HepG2 (cell line): ENCODE measurements around the gene IQSEC1. TPM values are rescaled to one million over a fixed set of nuclear protein-coding genes. Genes with fewer than 3 reads are reported as not detected.

ENCODE experiments used
- FOXC1 ChIP-seq: sonication (generic); formaldehyde crosslinking; IDR thresholded peaks from 2 replicates; pipeline ENCODE4 v1.8.0; 2022; ENCODE audit warnings: mild to moderate bottlenecking, missing genetic modification reagents, borderline replicate concordance
- FOXK1 ChIP-seq: sonication (generic); formaldehyde crosslinking; IDR thresholded peaks from 2 replicates; pipeline ENCODE4 v1.4.0; 2020; ENCODE audit warnings: low read depth, missing genetic modification reagents, borderline replicate concordance
- KAT2B ChIP-seq: fragments of 150-350 bp; IDR thresholded peaks from 2 replicates; pipeline ENCODE4 v1.6.1; 2014; ENCODE audit warnings: low read depth, low read length, borderline replicate concordance
- LRRFIP1 ChIP-seq: sonication (generic); formaldehyde crosslinking; conservative IDR thresholded peaks from 2 replicates; pipeline ENCODE4 v1.4.0; 2020; ENCODE audit warnings: missing genetic modification reagents
- MAZ ChIP-seq, 2 experiments: sonication (generic) in 1 of 2; formaldehyde crosslinking in 1 of 2; IDR thresholded peaks; 2 replicates each; pipeline versions ENCODE4 v1.5.0 to v1.6.1; 2012 to 2020; ENCODE audit warnings: low read depth in 2 of 2, mild to moderate bottlenecking in 2 of 2, borderline replicate concordance in 1 of 2, improper control_type of control experiment in 1 of 2, low read length in 1 of 2, missing genetic modification reagents in 1 of 2, moderate library complexity in 1 of 2
- PRDM15 ChIP-seq: sonication (generic); formaldehyde crosslinking; IDR thresholded peaks from 2 replicates; pipeline ENCODE4 v1.4.0; 2020; ENCODE audit warnings: missing genetic modification reagents
- RFXANK ChIP-seq: IDR thresholded peaks from 2 replicates; pipeline ENCODE4 v1.6.1; 2016
- SRSF4 ChIP-seq: fragments of 200-400 bp; formaldehyde crosslinking; IDR thresholded peaks from one replicate; pipeline ENCODE4 v1.6.1; 2018; ENCODE audit warnings: mild to moderate bottlenecking, low read depth, low read length, moderate library complexity; ENCODE audit not compliant: poor library complexity, severe bottlenecking
- STAT5B ChIP-seq: sonication (generic); formaldehyde crosslinking; IDR thresholded peaks from 2 replicates; pipeline ENCODE4 v1.4.0; 2020; ENCODE audit warnings: missing genetic modification reagents
- TARDBP ChIP-seq: sonication (generic); formaldehyde crosslinking; IDR thresholded peaks from 2 replicates; pipeline ENCODE4 v1.8.0; 2022; ENCODE audit warnings: mild to moderate bottlenecking, missing genetic modification reagents
- ZFP41 ChIP-seq: sonication (generic); formaldehyde crosslinking; IDR thresholded peaks from 2 replicates; pipeline ENCODE4 v1.4.0; 2020; ENCODE audit warnings: mild to moderate bottlenecking, missing genetic modification reagents, borderline replicate concordance
- ZNF205 ChIP-seq: IDR thresholded peaks from 2 replicates; pipeline ENCODE4 v1.6.1; 2018; ENCODE audit warnings: missing biosample characterization, missing genetic modification reagents
- ZNF274 ChIP-seq: sonication (generic); formaldehyde crosslinking; IDR thresholded peaks from 2 replicates; pipeline ENCODE4 v1.5.1; 2020; ENCODE audit warnings: mild to moderate bottlenecking, missing genetic modification reagents
- ZNF569 ChIP-seq: sonication (generic); formaldehyde crosslinking; IDR thresholded peaks from 2 replicates; pipeline ENCODE4 v1.5.0; 2020; ENCODE audit warnings: mild to moderate bottlenecking, missing genetic modification reagents, moderate library complexity, borderline replicate concordance
- ZNF7 ChIP-seq: IDR thresholded peaks from 2 replicates; pipeline ENCODE4 v1.6.1; 2016; ENCODE audit warnings: missing biosample characterization, missing genetic modification reagents
- ZNF768 ChIP-seq: sonication (generic); formaldehyde crosslinking; IDR thresholded peaks from 2 replicates; pipeline ENCODE4 v1.4.0; 2020; ENCODE audit warnings: missing genetic modification reagents
- ZNF883 ChIP-seq: sonication (generic); formaldehyde crosslinking; IDR thresholded peaks from 2 replicates; pipeline ENCODE4 v1.5.1; 2020; ENCODE audit warnings: mild to moderate bottlenecking, missing genetic modification reagents; ENCODE audit errors: not compliant biosample characterization
- polyA plus RNA-seq, 8 experiments: library from polyadenylated mRNA; depleted of rRNA in 3 of 8; stranded (reverse) in 7 of 8; unstranded in 1 of 8; fragments of >200 nt; fragmentation: Illumina TruSeq in 4 of 8; extraction: Trizol in 4 of 8; gene quantifications; 2 replicates each; pipeline versions ENCODE4 v1.2.1 to v1.2.3, GENCODE V29; 2011 to 2016; ENCODE audit warnings: low read depth in 4 of 8, missing spikeins in 1 of 8, mixed read lengths in 1 of 8; ENCODE audit not compliant: insufficient read depth in 1 of 8
- total RNA-seq, 5 experiments: library from RNA; depleted of rRNA; stranded (reverse); fragments of >200 nt; fragmentation: Illumina TruSeq; extraction: Trizol; gene quantifications; 2 replicates each; pipeline ENCODE4 v1.2.3, GENCODE V29; 2016; ENCODE audit warnings: low read depth in 1 of 5
- TF ChIP-seq, protein P1 (sequence below): sonication (generic); formaldehyde crosslinking; IDR thresholded peaks from 2 replicates; pipeline ENCODE4 v1.4.0; 2020; ENCODE audit warnings: mild to moderate bottlenecking, missing genetic modification reagents
- TF ChIP-seq, protein P2 (sequence below): sonication (generic); formaldehyde crosslinking; IDR thresholded peaks from 2 replicates; pipeline ENCODE4 v1.4.0; 2020; ENCODE audit warnings: missing genetic modification reagents

The IQSEC1 gene
- total and polyA plus RNA-seq, 2 of the 13 experiments (the other 11 are each of a cell fraction or from before 2014, with no cell fraction given) = 17.4 to 20.2 TPM

GRCh38 chr3:12994607-12995388 lies 78.4 kb downstream of the IQSEC1 start (continued):
- TF ChIP-seq SRSF4 = no peak
- TF ChIP-seq TARDBP = peak; percentile 81
- no peak for TF ChIP-seq KAT2B
- no peak for TF ChIP-seq LRRFIP1 (CRISPR knock-in tag)
- TF ChIP-seq, protein P1, sequence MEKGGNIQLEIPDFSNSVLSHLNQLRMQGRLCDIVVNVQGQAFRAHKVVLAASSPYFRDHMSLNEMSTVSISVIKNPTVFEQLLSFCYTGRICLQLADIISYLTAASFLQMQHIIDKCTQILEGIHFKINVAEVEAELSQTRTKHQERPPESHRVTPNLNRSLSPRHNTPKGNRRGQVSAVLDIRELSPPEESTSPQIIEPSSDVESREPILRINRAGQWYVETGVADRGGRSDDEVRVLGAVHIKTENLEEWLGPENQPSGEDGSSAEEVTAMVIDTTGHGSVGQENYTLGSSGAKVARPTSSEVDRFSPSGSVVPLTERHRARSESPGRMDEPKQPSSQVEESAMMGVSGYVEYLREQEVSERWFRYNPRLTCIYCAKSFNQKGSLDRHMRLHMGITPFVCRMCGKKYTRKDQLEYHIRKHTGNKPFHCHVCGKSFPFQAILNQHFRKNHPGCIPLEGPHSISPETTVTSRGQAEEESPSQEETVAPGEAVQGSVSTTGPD = no peak
- TF ChIP-seq, protein P2, sequence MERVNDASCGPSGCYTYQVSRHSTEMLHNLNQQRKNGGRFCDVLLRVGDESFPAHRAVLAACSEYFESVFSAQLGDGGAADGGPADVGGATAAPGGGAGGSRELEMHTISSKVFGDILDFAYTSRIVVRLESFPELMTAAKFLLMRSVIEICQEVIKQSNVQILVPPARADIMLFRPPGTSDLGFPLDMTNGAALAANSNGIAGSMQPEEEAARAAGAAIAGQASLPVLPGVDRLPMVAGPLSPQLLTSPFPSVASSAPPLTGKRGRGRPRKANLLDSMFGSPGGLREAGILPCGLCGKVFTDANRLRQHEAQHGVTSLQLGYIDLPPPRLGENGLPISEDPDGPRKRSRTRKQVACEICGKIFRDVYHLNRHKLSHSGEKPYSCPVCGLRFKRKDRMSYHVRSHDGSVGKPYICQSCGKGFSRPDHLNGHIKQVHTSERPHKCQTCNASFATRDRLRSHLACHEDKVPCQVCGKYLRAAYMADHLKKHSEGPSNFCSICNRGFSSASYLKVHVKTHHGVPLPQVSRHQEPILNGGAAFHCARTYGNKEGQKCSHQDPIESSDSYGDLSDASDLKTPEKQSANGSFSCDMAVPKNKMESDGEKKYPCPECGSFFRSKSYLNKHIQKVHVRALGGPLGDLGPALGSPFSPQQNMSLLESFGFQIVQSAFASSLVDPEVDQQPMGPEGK (CRISPR knock-in tag) = peak; percentile 85
- no peak; the same call in 1 of the 2 replicates for TF ChIP-seq ZNF274 (CRISPR knock-in tag)
- peak; percentile 86 for TF ChIP-seq ZNF768 (CRISPR knock-in tag)
- TF ChIP-seq MAZ (IDR thresholded peaks at IDR 0.05; ENCODE audit: borderline replicate concordance, low read depth, low read length) = no peak
- peak; percentile 79 for TF ChIP-seq MAZ (CRISPR knock-in tag; IDR thresholded peaks at IDR 0.05; ENCODE audit: low read depth)
- TF ChIP-seq ZNF7 = no peak
- TF ChIP-seq RFXANK (CRISPR knock-in tag) = 0 out of 2 replicates have a peak, but pooled peaks have one; percentile 53
- no peak for TF ChIP-seq ZNF569 (CRISPR knock-in tag)
- TF ChIP-seq STAT5B (CRISPR knock-in tag) = no peak
- TF ChIP-seq PRDM15 (CRISPR knock-in tag) = no peak
- TF ChIP-seq FOXK1 (CRISPR knock-in tag) = peak; percentile 72; the same call in 1 of the 2 replicates
- TF ChIP-seq ZNF883 (CRISPR knock-in tag) = peak; percentile 64
- TF ChIP-seq ZFP41 (CRISPR knock-in tag) = no peak
- TF ChIP-seq FOXC1 (CRISPR knock-in tag) = peak; percentile 81
- TF ChIP-seq ZNF205 = 0 out of 2 replicates have a peak, but pooled peaks have one; percentile 55
